Pulmonary artery endothelial cell (primary cell): ENCODE data around the gene SPOCK1. TPM values are rescaled to one million over a fixed set of nuclear protein-coding genes. Genes with fewer than 3 reads are reported as not detected.
"Not testable (repeated sequence)": the region's sequence is repeated elsewhere in the genome, so short reads cannot be mapped to it uniquely, and the experiment has no call there.

Source experiments
- DNase-seq: peaks from one replicate; pipeline ENCODE4 v3.0.0-alpha.2; 2011; ENCODE audit warnings: low read depth, low spot score
- total RNA-seq: library from RNA; depleted of rRNA; stranded (reverse); fragments of >200 nt; gene quantifications from 2 replicates; pipeline ENCODE4 v1.2.3, GENCODE V29; 2014

SPOCK1 gene
- total RNA-seq, 1 donor from 2014 or later: 324 TPM

DNA sequence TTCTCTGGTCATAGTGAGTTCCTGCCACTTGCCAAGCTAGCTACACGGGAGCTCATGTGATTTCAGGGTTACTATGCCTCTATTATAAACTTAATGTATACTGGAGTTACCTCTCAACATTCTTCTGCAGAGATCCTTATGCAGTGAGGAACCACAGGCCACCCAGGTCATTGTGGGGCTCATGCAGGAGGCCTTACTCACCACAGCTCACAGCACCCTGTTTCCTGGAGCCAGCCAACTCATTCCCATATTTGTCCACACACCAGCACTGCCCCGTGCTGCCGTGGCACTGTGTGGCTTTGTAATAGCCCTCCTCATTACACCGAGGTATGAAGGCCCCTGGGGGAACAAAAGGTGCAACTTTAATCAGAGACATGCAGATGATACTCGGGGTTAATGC is 520.0 kb downstream of the SPOCK1 start:
- DNase-seq: no peak

DNA sequence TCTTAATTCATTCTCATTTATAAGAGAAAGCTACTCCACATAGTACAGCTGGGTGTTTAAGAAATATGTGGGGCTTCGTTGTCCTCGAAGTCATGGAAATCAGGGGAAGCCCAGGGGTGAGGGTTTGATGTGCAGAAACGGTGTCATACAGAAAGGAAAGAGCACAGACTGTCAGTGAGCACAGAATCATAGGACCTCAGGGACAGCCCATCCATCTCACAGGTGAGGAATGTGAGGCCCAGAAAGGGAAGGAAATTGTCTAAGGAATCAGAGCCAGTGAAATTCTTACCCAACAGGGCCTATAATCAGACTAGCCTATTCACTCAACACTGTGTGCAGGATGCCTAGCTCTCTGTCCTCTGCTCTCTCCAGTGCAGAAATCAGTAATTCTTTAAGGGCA is 535.6 kb downstream of the SPOCK1 start:
- no peak for DNase-seq

GRCh38 chr5:136957428-136957827 is 541.7 kb downstream of the SPOCK1 start:
- DNase-seq: no peak

GRCh38 chr5:136954142-136954541 is 545.0 kb downstream of the SPOCK1 start:
- DNase-seq: not testable (repeated sequence)

- DNase-seq: not testable (repeated sequence)
These were observed 545.6 kb downstream of the SPOCK1 start for GRCh38 chr5:136953346-136954069.

DNA sequence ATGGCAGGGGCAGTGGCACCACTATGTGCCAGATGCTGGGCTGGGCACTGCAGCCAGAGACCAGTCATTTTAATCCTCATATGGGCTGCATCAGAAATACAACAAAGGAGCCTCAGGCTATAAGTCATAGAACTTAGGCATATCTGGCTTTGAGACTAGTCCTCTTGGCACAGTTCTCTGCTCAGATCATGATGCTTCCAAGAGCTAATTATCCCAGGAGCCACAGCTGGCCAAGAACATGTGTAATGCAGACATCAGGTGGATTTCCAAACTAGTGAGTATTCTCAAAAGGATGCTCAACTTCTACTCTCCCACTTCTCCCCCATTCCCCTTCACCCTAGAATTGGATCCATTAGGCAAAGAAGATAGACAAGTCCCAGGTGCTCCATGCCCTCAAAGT is 571.6 kb downstream of the SPOCK1 start:
- no peak for DNase-seq

DNA sequence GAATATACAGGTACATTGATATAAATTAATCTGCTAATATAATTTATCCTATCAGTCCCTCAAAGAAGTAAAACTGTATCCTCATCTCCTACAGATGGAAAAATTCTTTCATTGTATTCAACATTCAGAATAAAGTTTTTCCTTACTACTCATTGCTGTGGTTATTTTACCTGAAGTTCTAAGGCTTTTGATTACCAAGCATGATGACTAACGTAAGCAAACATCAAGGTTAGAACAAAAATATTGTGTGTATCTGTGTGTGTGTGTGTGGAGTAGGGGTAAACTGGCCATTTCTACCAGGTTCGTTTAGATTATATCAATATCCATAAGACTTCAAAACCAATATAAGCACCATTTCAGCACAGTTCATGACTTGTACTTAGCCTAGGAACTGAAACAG is 573.1 kb downstream of the SPOCK1 start:
- DNase-seq: no peak

Other genes starting within 250 kb of the SPOCK1 start
- 14.9 and 20.0 TPM in 2 replicates for gene KLHL3, start 236.8 kb upstream of the SPOCK1 start, total RNA-seq